ENCODE data around the gene WSCD2. TPM values are rescaled to one million over a fixed set of nuclear protein-coding genes. Genes with fewer than 3 reads are reported as not detected.

The WSCD2 gene
- total RNA-seq, 6 experiments from 2014 or later, result not detected

GRCh38 chr12:108170164-108170563, 41.1 kb downstream of the WSCD2 start:
- H3K4me3 Mint-ChIP-seq, result no peak overlapping the region
- no peak for TF ChIP-seq CTCF (IDR thresholded peaks at IDR 0.05)
- H3K9me3 Mint-ChIP-seq, result peaks cover 57% of the 10 kb centered on the region
- no peak for DNase-seq
- H3K27me3 Mint-ChIP-seq (ENCODE audit: insufficient read depth), result peaks cover 1% of the 10 kb centered on the region
- H3K36me3 Mint-ChIP-seq (ENCODE audit: low read depth), result no peaks in the 10 kb centered on the region
- H3K4me1 Mint-ChIP-seq (ENCODE audit: low read depth), result no peaks in the 10 kb centered on the region
- no peak overlapping the region for H3K27ac Mint-ChIP-seq

- Mint-ChIP-seq H3K4me3 (no peak overlapping the region), H3K27me3 (ENCODE audit: insufficient read depth) (peaks cover 1% of the 10 kb centered on the region)
- no peak for TF ChIP-seq CTCF (IDR thresholded peaks at IDR 0.05)
Measured at GRCh38 chr12:108172033-108172432, 42.9 kb downstream of the WSCD2 start.

GRCh38 chr12:108173160-108173559, 44.1 kb downstream of the WSCD2 start:
- Mint-ChIP-seq H3K36me3 (ENCODE audit: low read depth) (no peaks in the 10 kb centered on the region), H3K27ac (no peak overlapping the region), H3K4me1 (ENCODE audit: low read depth) (no peaks in the 10 kb centered on the region), H3K27me3 (ENCODE audit: insufficient read depth) (peaks cover 1% of the 10 kb centered on the region), H3K9me3 (peaks cover 42% of the 10 kb centered on the region), H3K4me3 (no peak overlapping the region)
- no peak for DNase-seq
- no peak for TF ChIP-seq CTCF (IDR thresholded peaks at IDR 0.05)

More at GRCh38 chr12:108172033-108172432, 42.9 kb downstream of the WSCD2 start:
- no peaks in the 10 kb centered on the region for H3K4me1 Mint-ChIP-seq (ENCODE audit: low read depth)
- DNase-seq, result no peak
- H3K27ac Mint-ChIP-seq, result no peak overlapping the region
- no peaks in the 10 kb centered on the region for H3K36me3 Mint-ChIP-seq (ENCODE audit: low read depth)
- peaks cover 48% of the 10 kb centered on the region for H3K9me3 Mint-ChIP-seq

- Mint-ChIP-seq H3K4me3 (no peak overlapping the region), H3K9me3 (peaks cover 38% of the 10 kb centered on the region), H3K36me3 (ENCODE audit: low read depth) (no peaks in the 10 kb centered on the region), H3K27ac (no peak overlapping the region), H3K27me3 (ENCODE audit: insufficient read depth) (peaks cover 1% of the 10 kb centered on the region), H3K4me1 (ENCODE audit: low read depth) (no peaks in the 10 kb centered on the region)
- no peak for TF ChIP-seq CTCF (IDR thresholded peaks at IDR 0.05)
- no peak for DNase-seq
Measured at GRCh38 chr12:108173892-108174291, 44.8 kb downstream of the WSCD2 start.

- no peak for TF ChIP-seq CTCF (IDR thresholded peaks at IDR 0.05)
- DNase-seq, result no peak
- peaks cover 1% of the 10 kb centered on the region; the same call in 1 of the 2 replicates for H3K27me3 Mint-ChIP-seq (ENCODE audit: insufficient read depth)
- peaks cover 38% of the 10 kb centered on the region for H3K9me3 Mint-ChIP-seq
- H3K27ac Mint-ChIP-seq, result no peak overlapping the region
- H3K36me3 Mint-ChIP-seq (ENCODE audit: low read depth), result no peaks in the 10 kb centered on the region
- H3K4me1 Mint-ChIP-seq (ENCODE audit: low read depth), result no peaks in the 10 kb centered on the region
- no peak overlapping the region for H3K4me3 Mint-ChIP-seq
Measured at GRCh38 chr12:108174641-108175040, 45.6 kb downstream of the WSCD2 start.

- no peak for DNase-seq
- H3K27me3 Mint-ChIP-seq (ENCODE audit: insufficient read depth), result peaks cover 1% of the 10 kb centered on the region; the same call in 1 of the 2 replicates
- H3K36me3 Mint-ChIP-seq (ENCODE audit: low read depth), result peaks cover 2% of the 10 kb centered on the region; the same call in 1 of the 2 replicates
- no peak for TF ChIP-seq CTCF (IDR thresholded peaks at IDR 0.05)
- no peaks in the 10 kb centered on the region for H3K4me1 Mint-ChIP-seq (ENCODE audit: low read depth)
- H3K4me3 Mint-ChIP-seq, result no peak overlapping the region
- peaks cover 41% of the 10 kb centered on the region for H3K9me3 Mint-ChIP-seq
- H3K27ac Mint-ChIP-seq, result no peak overlapping the region
Measured at GRCh38 chr12:108175310-108175709, 46.2 kb downstream of the WSCD2 start.
